ENCODE results near the gene F2.

DNA sequence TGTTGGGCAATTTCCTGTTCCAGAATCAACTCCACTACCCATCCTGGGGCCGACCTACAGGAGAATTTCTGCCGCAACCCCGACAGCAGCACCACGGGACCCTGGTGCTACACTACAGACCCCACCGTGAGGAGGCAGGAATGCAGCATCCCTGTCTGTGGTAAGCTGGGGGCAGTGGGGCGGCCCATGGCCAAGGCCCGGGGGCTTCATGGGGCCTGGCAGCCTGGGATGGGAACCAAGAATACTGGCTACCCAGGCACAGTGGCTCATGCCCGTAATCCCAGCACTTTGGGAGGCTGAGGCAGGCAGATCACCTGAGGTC is 4.3 kb downstream of the F2 start:
- no peak for TF ChIP-seq POLR2A (IDR thresholded peaks at IDR 0.05; ENCODE audit: low read depth, low read length)
- no peak for TF ChIP-seq POLR2AphosphoS5 (IDR thresholded peaks at IDR 0.05; ENCODE audit: low read depth, low read length)
- no peak for TF ChIP-seq SPI1 (IDR thresholded peaks at IDR 0.05; ENCODE audit: low read depth, low read length)
